ENCODE results near the gene ELF5.

DNA sequence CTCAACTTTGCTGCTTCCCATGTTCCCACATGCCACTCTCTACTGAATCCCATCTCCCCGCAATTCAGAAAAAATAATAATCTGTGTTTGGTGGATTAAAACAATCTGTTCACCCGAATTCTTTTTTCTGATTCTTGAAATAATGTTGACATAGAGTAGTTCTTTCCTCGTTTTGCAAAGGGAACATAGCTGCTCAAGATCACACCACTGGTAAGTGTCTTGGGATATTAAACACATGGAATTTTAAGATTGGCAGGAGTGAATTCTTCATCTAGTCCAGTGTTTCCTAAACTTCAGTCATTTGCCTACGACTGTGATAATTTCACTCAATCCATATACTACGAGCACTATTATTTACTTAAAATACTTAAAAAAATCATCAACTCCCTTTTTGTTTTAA lies 6.0 kb downstream of the ELF5 start:
- TF ChIP-seq, protein P1, sequence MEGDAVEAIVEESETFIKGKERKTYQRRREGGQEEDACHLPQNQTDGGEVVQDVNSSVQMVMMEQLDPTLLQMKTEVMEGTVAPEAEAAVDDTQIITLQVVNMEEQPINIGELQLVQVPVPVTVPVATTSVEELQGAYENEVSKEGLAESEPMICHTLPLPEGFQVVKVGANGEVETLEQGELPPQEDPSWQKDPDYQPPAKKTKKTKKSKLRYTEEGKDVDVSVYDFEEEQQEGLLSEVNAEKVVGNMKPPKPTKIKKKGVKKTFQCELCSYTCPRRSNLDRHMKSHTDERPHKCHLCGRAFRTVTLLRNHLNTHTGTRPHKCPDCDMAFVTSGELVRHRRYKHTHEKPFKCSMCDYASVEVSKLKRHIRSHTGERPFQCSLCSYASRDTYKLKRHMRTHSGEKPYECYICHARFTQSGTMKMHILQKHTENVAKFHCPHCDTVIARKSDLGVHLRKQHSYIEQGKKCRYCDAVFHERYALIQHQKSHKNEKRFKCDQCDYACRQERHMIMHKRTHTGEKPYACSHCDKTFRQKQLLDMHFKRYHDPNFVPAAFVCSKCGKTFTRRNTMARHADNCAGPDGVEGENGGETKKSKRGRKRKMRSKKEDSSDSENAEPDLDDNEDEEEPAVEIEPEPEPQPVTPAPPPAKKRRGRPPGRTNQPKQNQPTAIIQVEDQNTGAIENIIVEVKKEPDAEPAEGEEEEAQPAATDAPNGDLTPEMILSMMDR (IDR thresholded peaks at IDR 0.05) = no peak
- TF ChIP-seq POLR2A (IDR thresholded peaks at IDR 0.05) = no peak
